Measurements from ENCODE around the gene OR56A5.

The OR56A5 gene

DNA sequence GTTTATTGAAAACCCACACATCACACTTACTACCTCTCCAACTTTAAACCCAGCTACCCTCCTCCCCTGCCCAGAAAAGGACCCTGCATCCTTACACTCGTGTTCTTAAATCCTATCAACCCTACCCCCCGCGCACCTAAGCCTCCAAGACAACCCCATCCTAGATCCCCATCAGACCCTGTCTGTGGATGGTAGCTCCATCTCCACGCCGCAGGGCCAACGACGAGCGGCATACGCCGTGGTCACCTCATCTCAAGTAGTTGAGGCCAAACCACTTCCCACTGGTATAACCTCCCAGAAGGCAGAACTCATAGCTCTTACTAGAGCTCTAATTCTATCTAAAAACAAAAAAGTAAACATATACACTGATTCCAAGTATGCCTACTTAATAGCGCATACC lies 35.6 kb downstream of the OR56A5 start:
- no peak for DNase-seq (ENCODE audit: low spot score)

DNA sequence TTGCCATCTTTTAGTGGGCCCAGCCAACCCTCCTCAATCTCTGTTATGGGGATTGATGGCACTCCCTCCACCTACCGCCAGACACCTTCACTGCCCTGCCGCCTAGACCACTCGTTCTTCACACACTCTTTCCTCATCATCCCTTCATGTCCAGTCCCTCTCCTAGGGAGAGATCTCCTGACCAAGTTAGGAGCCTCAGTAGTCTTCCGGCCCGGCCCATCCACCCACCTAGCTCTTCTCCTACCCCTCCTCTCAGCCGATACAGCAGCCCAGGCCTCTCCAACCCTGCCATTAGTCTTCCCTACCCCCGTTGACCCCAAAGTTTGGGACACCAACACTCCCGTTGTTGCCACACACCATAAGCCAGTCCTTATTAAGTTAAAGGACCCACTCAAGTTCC lies 37.2 kb downstream of the OR56A5 start:
- DNase-seq (ENCODE audit: low spot score): no peak

DNA sequence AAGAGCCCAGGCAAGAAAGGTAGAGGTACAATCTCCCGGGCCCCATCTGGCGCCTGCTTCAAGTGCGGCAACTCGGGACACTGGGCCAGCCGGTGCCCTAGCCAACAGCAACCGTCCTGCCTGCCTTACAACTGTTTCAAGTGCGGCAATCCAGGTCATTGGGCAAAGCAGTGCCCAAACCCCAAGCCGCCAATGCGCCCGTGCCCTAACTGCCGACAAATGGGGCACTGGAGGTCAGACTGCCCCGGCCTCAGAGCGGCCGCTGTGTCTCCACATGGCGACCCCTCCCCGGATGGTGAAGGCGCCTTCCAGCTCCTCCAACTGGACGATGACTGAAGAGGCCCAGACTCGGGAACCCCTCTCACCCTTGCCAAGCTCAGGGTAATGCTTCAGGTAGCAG lies 37.7 kb downstream of the OR56A5 start:
- DNase-seq (ENCODE audit: low spot score): no peak

- no peak for DNase-seq (ENCODE audit: low spot score)
These were observed 38.5 kb downstream of the OR56A5 start for GRCh38 chr11:5929571-5930368.

- DNase-seq (ENCODE audit: low spot score): no peak
These were observed 39.5 kb downstream of the OR56A5 start for GRCh38 chr11:5928811-5929210.

DNA sequence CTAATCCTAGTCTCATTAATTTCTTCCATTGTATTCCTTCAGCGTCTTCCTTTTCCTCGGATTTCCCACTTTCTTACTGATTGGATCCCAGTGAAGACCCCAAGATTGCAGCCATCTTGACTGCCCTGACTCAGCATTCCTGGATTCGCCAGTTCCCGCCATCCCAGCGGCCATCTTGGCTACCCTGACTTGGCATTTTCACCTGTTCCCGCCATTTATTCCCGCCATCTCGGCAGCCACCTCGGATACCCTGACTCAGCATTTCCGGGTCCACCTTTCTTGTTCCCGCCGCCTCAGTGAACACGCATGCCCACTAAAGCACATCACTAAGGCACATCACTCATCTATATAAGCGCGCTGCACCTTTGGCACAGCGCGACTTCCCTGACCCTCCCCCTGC lies 40.0 kb downstream of the OR56A5 start:
- no peak for DNase-seq (ENCODE audit: low spot score)

DNA sequence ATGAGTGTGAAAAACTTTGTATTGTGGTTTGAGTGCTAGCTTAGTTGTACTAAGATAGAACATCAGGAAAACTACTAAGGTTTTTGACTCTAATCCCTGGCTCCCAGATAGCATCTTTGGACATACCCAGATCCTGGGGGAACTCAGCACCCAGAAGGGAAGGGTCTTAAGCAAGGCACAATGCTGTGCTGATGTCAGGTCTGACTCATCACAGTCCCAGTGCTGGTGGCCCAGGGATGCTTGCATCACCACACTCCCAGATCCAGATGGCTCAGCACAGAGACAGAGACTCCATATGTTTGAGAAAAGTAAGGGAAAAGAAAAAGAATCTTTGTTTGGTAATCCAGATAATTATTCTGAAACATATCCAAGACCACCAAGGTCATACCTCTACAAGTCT lies 44.5 kb downstream of the OR56A5 start:
- DNase-seq (ENCODE audit: low spot score): no peak

GRCh38 chr11:5923427-5923776 lies 44.9 kb downstream of the OR56A5 start:
- DNase-seq (ENCODE audit: low spot score): no peak

DNA sequence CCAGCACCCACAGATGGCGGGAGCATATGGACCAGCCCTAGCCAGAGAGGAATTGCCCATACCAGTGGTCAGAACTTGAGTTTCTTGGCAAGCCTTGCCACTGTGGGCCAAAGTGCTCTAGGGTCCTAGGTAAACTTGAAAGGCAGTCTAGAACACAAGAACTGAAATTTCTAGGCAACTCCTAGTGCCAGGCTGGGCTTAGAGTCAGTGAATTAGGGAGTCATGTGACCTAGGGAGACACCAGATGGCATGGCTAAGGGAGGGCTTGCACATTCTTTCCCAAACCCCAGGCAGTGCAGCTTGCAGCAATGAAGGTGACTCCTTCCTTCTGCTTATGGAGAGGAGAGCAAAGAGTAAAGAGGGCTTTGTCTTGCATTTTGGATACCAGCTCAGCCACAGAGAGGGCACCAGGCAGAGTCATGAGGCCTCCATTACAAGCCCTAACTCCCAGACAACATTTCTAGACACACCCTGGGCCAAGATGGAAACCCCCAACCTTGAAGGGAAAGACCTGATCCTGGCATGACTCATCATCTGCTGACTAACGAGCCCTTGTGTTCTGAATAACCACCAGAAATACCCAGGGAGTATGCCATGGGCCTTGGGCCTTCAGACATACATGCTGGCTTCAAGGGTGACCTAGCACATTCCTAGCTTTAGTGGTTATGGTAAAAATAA lies 45.4 kb downstream of the OR56A5 start:
- no peak for DNase-seq (ENCODE audit: low spot score)
